Measurements from ENCODE around the gene PRTG.
"Not testable (repeated sequence)": the region's sequence is repeated elsewhere in the genome, so short reads cannot be mapped to it uniquely, and the experiment has no call there.

The PRTG gene

DNA sequence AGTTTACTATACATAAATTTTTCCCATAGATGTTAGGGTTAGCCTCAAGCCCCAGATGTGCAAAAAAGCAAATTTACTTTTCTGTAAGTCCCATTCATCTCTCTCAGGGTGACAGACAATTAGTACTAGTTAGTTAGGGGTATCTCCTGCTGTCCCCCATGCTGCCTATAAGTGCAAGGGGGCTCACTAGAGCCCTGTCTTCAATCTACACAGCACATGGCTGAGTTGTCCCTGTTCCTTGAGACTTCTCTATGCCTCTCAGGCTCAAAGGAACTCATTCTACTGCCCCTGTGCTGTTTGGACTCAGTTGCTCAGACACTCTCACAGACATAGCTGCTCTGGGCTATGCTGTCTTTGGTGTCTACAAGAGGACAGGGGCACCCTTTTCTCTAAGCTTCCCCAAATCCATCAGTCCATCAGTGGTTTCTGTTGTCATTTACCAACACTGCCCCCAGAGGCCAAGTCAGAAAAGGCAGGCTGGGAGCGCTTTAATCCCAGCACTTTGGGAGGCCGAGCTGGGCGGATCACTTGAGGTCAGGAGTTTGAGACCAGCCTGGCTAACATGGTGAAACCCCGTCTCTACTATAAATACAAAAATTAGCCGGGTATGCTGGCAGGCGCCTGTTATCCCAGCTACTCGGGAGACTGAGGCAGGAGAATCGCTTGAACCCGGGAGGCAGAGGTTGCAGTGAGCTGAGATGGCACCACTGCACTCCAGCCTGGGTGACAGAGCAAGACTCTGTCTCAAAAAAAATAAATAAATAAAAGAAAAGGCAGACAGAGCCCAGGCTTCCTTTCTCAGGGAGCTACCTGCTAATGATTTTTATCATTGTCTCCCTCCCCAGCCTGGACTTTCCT lies 31.4 kb upstream of the PRTG start:
- Histone ChIP-seq H3K36me3 (ENCODE audit: control insufficient read depth in 2 of 2, insufficient read depth in 2 of 2, low read length in 2 of 2) (no peaks in the 10 kb centered on the region), H3K4me3 (ENCODE audit: low read length in 2 of 2) (no peak overlapping the region), H3K9ac (ENCODE audit: low read length in 2 of 2) (no peak overlapping the region), H3K27ac (ENCODE audit: low read length) (no peak overlapping the region), H3K4me1 (ENCODE audit: control insufficient read depth, insufficient read depth, low read length) (no peaks in the 10 kb centered on the region), H3K27me3 (ENCODE audit: control insufficient read depth in 1 of 2, insufficient read depth in 2 of 2, low read length in 2 of 2) (no peaks in the 10 kb centered on the region), H3K9me3 (ENCODE audit: control insufficient read depth in 2 of 2, low read length in 2 of 2) (no peaks in the 10 kb centered on the region)

DNA sequence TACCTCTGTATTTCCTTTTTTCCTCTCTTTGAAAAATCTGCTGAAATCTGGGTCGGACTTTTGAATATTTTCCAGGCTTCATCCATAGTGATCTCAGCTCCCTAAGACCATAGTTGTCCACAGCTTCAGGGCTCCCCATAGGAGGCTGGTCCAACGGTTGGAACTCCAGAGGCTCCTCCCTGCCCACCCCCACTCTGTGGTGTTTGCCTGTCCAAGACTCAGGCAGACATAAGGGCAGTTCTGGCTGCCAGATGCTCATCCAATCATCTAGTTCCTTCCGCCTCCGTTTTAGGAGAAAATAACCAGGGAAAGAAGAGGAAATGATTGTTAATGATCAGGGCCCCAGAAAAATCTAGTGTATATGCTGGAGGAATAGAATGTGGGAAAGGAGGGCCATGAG lies 27.9 kb upstream of the PRTG start:
- Histone ChIP-seq H3K4me3 (ENCODE audit: low read length in 2 of 2) (no peak overlapping the region), H3K27ac (ENCODE audit: low read length) (no peak overlapping the region), H3K36me3 (ENCODE audit: control insufficient read depth in 2 of 2, insufficient read depth in 2 of 2, low read length in 2 of 2) (no peaks in the 10 kb centered on the region), H3K27me3 (ENCODE audit: control insufficient read depth in 1 of 2, insufficient read depth in 2 of 2, low read length in 2 of 2) (no peaks in the 10 kb centered on the region), H3K9ac (ENCODE audit: low read length in 2 of 2) (no peak overlapping the region), H3K4me1 (ENCODE audit: control insufficient read depth, insufficient read depth, low read length) (no peaks in the 10 kb centered on the region), H3K9me3 (ENCODE audit: control insufficient read depth in 2 of 2, low read length in 2 of 2) (no peaks in the 10 kb centered on the region)

DNA sequence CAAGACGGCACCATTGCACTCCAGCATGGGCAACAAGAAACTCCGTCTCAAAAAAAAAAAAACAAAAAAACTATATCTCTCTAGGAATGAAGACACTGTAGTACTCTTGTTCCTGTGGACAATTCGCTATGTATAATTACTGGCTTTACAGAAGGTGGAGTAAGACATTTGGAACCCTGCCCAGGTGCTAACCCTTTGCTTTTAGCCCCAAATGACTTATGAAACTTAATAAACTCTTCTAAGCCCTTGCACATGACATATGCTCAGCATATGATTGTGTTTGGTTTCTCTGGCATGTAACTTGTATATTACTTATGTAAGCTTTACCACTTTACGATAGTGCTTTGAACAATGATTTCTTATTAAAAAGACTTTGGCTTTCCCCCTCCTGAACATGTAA lies 27.3 kb upstream of the PRTG start:
- no peak overlapping the region for H3K4me3 ChIP-seq (ENCODE audit: low read length in 2 of 2)
- H3K9me3 ChIP-seq (ENCODE audit: control insufficient read depth in 2 of 2, low read length in 2 of 2): no peaks in the 10 kb centered on the region
- no peaks in the 10 kb centered on the region for H3K4me1 ChIP-seq (ENCODE audit: control insufficient read depth, insufficient read depth, low read length)
- no peaks in the 10 kb centered on the region for H3K36me3 ChIP-seq (ENCODE audit: control insufficient read depth in 2 of 2, insufficient read depth in 2 of 2, low read length in 2 of 2)
- H3K9ac ChIP-seq (ENCODE audit: low read length in 2 of 2): no peak overlapping the region
- H3K27me3 ChIP-seq (ENCODE audit: control insufficient read depth in 1 of 2, insufficient read depth in 2 of 2, low read length in 2 of 2): no peaks in the 10 kb centered on the region
- H3K27ac ChIP-seq (ENCODE audit: low read length): no peak overlapping the region

DNA sequence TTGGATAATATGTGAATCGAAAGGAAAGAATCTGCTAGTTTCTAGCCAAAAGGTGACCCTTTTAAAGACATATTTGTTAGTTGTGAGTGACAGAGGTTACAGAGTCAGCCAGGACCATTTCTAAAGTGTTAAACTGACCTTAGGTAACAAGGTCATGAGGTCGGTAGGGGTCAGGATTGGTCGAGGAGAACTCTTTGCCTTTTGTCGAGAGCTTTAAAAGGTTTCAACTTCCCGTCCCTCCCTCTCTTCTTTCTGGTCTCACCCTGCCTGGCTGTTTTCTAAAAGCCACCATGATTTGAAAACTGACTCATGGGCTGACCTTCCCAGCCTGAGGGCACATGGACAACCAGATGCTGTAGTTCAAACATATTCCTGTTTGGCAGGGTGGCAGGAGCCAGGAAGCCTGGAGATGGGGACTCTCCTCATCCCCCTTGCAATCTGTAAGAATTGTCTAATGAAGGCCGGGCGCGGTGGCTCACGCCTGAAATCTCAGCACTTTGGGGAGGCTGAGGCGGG lies 25.8 kb upstream of the PRTG start:
- no peak overlapping the region for H3K9ac ChIP-seq (ENCODE audit: low read length in 2 of 2)
- no peak overlapping the region for H3K27ac ChIP-seq (ENCODE audit: low read length)
- no peak overlapping the region for H3K4me3 ChIP-seq (ENCODE audit: low read length in 2 of 2)
- no peaks in the 10 kb centered on the region for H3K4me1 ChIP-seq (ENCODE audit: control insufficient read depth, insufficient read depth, low read length)
- H3K9me3 ChIP-seq (ENCODE audit: control insufficient read depth in 2 of 2, low read length in 2 of 2): no peaks in the 10 kb centered on the region
- H3K36me3 ChIP-seq (ENCODE audit: control insufficient read depth in 2 of 2, insufficient read depth in 2 of 2, low read length in 2 of 2): no peaks in the 10 kb centered on the region
- H3K27me3 ChIP-seq (ENCODE audit: control insufficient read depth in 1 of 2, insufficient read depth in 2 of 2, low read length in 2 of 2): no peaks in the 10 kb centered on the region

DNA sequence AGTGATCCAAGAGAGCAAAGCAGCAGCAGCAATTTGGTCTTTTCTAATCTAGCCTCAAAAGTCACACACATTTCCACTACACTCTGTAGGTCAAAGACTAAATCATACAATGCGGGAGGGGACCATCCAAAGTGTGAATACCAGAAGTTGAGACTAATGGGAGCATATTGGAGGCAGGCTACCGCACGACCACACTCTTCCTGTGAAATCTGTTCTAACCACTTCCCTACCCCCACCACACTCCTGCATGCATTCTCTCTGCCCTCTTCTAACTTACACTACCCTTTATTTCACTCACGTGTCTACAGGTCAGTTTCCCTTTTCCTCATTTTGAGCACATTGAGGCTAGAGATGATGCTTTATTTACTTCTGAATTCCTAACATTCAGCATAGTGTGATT lies 23.7 kb upstream of the PRTG start:
- Histone ChIP-seq H3K9me3 (ENCODE audit: control insufficient read depth in 2 of 2, low read length in 2 of 2) (no peaks in the 10 kb centered on the region), H3K9ac (ENCODE audit: low read length in 2 of 2) (no peak overlapping the region), H3K4me1 (ENCODE audit: control insufficient read depth, insufficient read depth, low read length) (no peaks in the 10 kb centered on the region), H3K27me3 (ENCODE audit: control insufficient read depth in 1 of 2, insufficient read depth in 2 of 2, low read length in 2 of 2) (no peaks in the 10 kb centered on the region), H3K36me3 (ENCODE audit: control insufficient read depth in 2 of 2, insufficient read depth in 2 of 2, low read length in 2 of 2) (no peaks in the 10 kb centered on the region), H3K27ac (ENCODE audit: low read length) (no peak overlapping the region), H3K4me3 (ENCODE audit: low read length in 2 of 2) (no peak overlapping the region)

DNA sequence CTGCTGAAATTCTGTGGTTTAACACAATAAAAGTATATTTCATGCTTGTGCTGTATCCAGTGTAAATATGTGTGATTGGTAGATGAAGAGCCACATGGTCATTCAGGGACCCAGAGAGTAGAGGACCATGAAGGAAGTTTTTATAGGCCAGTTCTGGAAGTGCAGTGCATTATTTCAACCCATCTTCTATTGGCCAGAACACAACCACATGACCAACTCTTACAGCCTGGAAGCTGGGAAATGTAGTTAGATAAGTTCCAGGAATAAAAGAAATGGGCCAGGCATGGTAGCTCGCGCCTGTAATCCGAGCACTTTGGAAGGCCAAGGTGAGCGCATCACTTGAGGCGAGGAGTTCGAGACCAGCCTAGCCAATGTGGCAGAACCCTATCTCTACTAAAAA lies 21.4 kb upstream of the PRTG start:
- Histone ChIP-seq H3K36me3 (ENCODE audit: control insufficient read depth in 2 of 2, insufficient read depth in 2 of 2, low read length in 2 of 2) (no peaks in the 10 kb centered on the region), H3K27ac (ENCODE audit: low read length) (no peak overlapping the region), H3K4me1 (ENCODE audit: control insufficient read depth, insufficient read depth, low read length) (no peaks in the 10 kb centered on the region), H3K4me3 (ENCODE audit: low read length in 2 of 2) (no peak overlapping the region), H3K27me3 (ENCODE audit: control insufficient read depth in 1 of 2, insufficient read depth in 2 of 2, low read length in 2 of 2) (no peaks in the 10 kb centered on the region), H3K9ac (ENCODE audit: low read length in 2 of 2) (no peak overlapping the region), H3K9me3 (ENCODE audit: control insufficient read depth in 2 of 2, low read length in 2 of 2) (no peaks in the 10 kb centered on the region)

DNA sequence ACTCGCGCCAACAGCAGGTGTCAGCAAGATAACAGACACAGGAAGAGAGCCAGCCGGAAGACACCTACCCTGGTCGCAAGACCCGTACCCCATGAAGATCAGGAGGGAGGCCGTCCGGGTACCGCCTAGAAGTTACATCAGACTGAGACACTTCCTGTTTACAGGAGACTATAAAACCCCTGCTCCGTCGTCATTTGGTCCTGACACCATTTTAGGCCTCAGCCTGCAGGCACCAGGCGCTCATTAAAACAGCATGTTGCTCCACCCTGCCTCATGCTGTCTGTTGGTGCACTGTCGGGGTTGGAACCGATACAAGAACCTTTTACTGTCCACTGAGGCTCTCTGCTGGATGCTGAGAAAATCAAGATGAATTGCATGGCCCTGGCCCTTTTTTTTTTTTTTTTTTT lies 15.6 kb upstream of the PRTG start:
- H3K9me3 ChIP-seq (ENCODE audit: control insufficient read depth in 2 of 2, low read length in 2 of 2): no peaks in the 10 kb centered on the region
- no peaks in the 10 kb centered on the region for H3K4me1 ChIP-seq (ENCODE audit: control insufficient read depth, insufficient read depth, low read length)
- H3K27ac ChIP-seq (ENCODE audit: low read length): no peak overlapping the region
- H3K36me3 ChIP-seq (ENCODE audit: control insufficient read depth in 2 of 2, insufficient read depth in 2 of 2, low read length in 2 of 2): no peaks in the 10 kb centered on the region
- no peaks in the 10 kb centered on the region for H3K27me3 ChIP-seq (ENCODE audit: control insufficient read depth in 1 of 2, insufficient read depth in 2 of 2, low read length in 2 of 2)
- no peak overlapping the region for H3K4me3 ChIP-seq (ENCODE audit: low read length in 2 of 2)
- no peak overlapping the region for H3K9ac ChIP-seq (ENCODE audit: low read length in 2 of 2)

DNA sequence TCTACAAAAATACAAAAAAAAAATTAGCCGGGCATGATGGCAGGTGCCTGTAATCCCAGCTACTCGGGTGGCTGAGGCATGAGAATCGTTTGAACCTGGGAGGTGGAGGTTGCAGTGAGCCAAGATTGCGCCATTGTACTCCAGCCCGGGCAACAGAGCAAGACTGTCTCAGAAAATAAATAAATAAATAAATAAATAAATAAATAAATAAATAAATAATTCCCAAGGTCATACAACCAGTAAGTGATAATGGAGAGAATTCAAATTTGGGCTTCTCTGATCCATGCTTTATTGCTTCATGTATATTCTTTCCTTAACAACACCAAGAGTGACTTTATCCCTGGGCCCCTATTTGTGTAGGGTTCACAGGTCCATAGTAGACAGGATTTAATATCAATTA lies 10.5 kb upstream of the PRTG start:
- H3K36me3 ChIP-seq (ENCODE audit: control insufficient read depth in 2 of 2, insufficient read depth in 2 of 2, low read length in 2 of 2); H3K4me1 ChIP-seq (ENCODE audit: control insufficient read depth, insufficient read depth, low read length); H3K27me3 ChIP-seq (ENCODE audit: control insufficient read depth in 1 of 2, insufficient read depth in 2 of 2, low read length in 2 of 2); H3K9me3 ChIP-seq (ENCODE audit: control insufficient read depth in 2 of 2, low read length in 2 of 2); H3K27ac ChIP-seq (ENCODE audit: low read length); H3K4me3 ChIP-seq (ENCODE audit: low read length in 2 of 2); H3K9ac ChIP-seq (ENCODE audit: low read length in 2 of 2): not testable (repeated sequence)

DNA sequence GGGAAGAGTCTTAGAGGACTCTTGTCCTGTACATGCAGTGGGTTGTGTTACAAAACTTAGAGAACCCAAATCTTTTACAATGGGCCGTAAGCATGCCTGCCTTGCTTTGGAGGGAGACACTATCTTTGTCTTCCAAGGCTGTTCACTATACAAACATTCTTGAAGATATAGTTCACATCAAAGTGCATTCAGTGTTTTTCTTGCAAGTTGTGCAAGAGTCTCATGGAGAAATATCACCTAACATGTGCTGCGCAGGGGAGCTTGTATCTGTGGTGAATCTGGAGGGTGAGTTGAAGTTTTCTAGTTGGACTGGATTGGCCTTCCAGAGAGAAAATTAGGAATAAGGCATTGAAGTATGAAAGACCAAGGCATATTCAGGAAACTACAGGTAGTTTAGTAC lies 7.8 kb upstream of the PRTG start:
- H3K27me3 ChIP-seq (ENCODE audit: control insufficient read depth in 1 of 2, insufficient read depth in 2 of 2, low read length in 2 of 2): no peaks in the 10 kb centered on the region
- H3K4me3 ChIP-seq (ENCODE audit: low read length in 2 of 2): no peak overlapping the region
- H3K9ac ChIP-seq (ENCODE audit: low read length in 2 of 2): no peak overlapping the region
- no peaks in the 10 kb centered on the region for H3K4me1 ChIP-seq (ENCODE audit: control insufficient read depth, insufficient read depth, low read length)
- no peak overlapping the region for H3K27ac ChIP-seq (ENCODE audit: low read length)
- H3K36me3 ChIP-seq (ENCODE audit: control insufficient read depth in 2 of 2, insufficient read depth in 2 of 2, low read length in 2 of 2): no peaks in the 10 kb centered on the region
- H3K9me3 ChIP-seq (ENCODE audit: control insufficient read depth in 2 of 2, low read length in 2 of 2): no peaks in the 10 kb centered on the region

DNA sequence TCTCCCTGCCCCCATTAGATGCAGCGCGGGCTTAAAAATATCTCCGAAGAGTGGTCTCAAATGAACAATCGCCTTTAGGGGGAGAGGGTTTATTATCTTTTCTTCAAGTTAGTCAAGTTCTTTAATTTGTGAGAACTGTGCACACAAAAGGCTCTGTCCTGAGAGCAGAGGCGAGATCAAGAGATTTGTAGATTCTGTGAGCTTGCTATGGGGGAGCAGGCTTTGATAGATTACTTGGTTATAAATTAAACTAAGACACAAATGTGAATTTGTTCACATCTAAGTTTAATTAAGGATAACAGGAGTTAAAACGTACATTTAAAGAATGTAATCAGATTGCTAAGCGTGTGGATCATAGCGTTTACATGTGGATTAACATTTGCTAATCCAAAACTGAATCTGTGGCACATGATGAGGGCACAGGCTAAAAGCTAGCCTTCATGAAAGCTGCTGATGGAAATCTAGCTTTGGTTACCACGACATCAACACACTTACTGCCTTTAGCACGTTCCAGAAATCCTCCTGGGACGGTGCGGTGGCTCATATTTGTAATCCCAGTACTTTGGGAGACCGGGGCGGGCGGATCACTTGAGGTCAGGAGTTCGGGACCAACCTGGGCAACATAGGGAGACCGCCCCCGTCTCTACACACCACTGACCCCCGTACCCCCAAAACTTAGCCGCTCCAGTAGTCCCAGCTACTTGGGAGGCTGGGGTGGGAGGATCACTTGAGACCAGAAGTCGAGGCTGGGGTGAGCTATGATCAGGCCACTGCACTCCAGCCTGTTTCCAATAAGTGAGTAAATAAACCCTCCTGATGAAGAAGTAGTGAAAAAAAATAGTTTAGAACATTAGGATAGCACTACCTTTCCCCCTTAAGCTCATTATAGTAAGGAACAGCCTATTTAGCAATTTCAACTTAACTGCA lies 1.0 kb upstream of the PRTG start:
- H3K9ac ChIP-seq (ENCODE audit: low read length in 2 of 2): peak overlapping the region; percentile 58 to 79
- H3K36me3 ChIP-seq (ENCODE audit: control insufficient read depth in 2 of 2, insufficient read depth in 2 of 2, low read length in 2 of 2): no peaks in the 10 kb centered on the region
- H3K27me3 ChIP-seq (ENCODE audit: control insufficient read depth in 1 of 2, insufficient read depth in 2 of 2, low read length in 2 of 2): no peaks in the 10 kb centered on the region
- H3K4me1 ChIP-seq (ENCODE audit: control insufficient read depth, insufficient read depth, low read length): peaks cover 6% of the 10 kb centered on the region
- peak overlapping the region; percentile 90 for H3K4me3 ChIP-seq (ENCODE audit: low read length in 2 of 2)
- H3K9me3 ChIP-seq (ENCODE audit: control insufficient read depth in 2 of 2, low read length in 2 of 2): no peaks in the 10 kb centered on the region
- no peak overlapping the region for H3K27ac ChIP-seq (ENCODE audit: low read length)
